Measurements from ENCODE around the gene CEP89. TPM values are rescaled to one million over a fixed set of nuclear protein-coding genes. Genes with fewer than 3 reads are reported as not detected.
A peak's percentile ranks its signal among the peaks of the same experiment; 100 is the strongest.

Gene CEP89
- total and polyA plus RNA-seq, 3 experiments from 2014 or later, result 13.8 to 19.7 (median 19.2) TPM

DNA sequence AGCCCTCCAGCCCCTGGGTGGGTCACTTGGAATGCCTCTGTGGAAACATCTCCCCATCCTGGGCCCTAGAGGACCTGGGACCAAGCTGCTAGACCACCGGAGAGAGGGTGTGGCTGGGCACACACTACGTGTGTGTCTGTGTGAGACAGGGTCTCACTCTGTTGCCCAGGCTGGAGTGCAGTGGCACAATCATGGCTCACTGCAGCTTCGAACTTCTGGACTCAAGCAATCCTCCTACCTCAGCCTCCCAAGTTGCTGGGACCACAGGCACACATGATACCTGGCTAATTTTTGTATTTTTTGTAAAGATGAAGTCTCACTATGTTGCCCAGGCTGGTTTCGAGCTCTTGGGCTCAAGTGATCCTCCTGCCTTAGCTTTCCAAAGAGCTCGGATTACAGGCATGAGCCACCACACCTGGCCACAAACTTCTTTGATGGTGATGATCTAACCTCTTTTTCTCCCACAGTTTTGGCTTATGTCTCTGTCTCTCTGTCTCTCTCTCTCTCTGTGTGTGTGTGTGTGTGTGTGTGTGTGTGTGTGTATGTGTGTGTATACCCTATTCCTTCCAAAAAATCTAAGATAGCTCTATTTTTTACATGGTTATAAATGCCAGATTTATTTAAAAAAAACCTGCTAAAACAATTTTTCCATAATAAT lies 70.1 kb downstream of the CEP89 start:
- Mint-ChIP-seq H3K4me1 (peaks cover 4 to 7% (median 6%) of the 10 kb centered on the region in 3 donors), H3K36me3 (peaks cover 30 to 48% (median 48%) of the 10 kb centered on the region in 3 donors), H3K9me3 (peaks cover 0 to 10% (median 7%) of the 10 kb centered on the region in 5 donors), H3K4me3 (no peak overlapping the region), H3K27me3 (no peaks in the 10 kb centered on the region), H3K27ac (peak overlapping the region in 3 of 8 donors; percentile 20 to 38 (median 24))
- no peak for DNase-seq
- H3K9me3 ChIP-seq (ENCODE audit: low read length), result no peaks in the 10 kb centered on the region
- no peaks in the 10 kb centered on the region for H3K27me3 ChIP-seq (ENCODE audit: insufficient read depth, low read length, poor library complexity, severe bottlenecking)
- CTCF ChIA-PET, result no interaction called here
- POLR2A ChIA-PET, result no interaction called here
- no peaks in the 10 kb centered on the region for H3K36me3 ChIP-seq (ENCODE audit: insufficient read depth, low read length)
- H3K27ac ChIP-seq (ENCODE audit: low read depth, low read length), result no peak overlapping the region
- no peaks in the 10 kb centered on the region for H3K4me1 ChIP-seq (ENCODE audit: insufficient read depth, low read length)
- no peak overlapping the region for H3K4me3 ChIP-seq (ENCODE audit: low read length)

DNA sequence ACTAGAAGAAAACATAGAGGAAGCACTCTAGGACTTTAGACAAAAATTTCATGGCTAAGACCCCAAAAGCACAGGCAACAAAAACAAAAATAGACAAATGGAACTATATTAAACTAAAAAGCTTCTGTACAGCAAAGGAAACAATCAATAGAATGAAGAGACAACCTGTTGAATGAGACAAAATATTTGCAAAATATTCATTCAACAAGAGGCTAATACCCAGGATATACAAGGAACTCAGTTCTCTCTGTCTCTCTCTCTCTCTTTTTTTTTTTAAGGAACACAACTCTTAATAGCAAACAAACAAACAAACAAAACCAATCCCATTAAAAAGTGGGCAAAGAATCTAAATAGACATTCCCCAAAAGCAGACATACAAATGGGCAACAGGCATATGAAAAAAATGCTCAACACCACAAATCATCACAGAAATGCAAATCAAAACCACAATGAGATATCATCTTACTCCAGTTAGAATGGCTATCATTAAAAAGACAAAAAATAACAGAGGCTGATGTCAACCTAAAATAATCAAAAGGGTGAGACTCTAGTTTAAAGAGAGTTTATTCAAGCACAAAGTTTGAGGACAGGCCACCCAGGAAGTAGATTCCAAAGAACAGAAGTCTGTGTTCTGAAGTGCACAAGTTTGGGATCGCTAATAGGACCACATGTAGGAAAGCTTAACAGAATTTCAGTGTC lies 75.1 kb downstream of the CEP89 start:
- POLR2A ChIA-PET, result no interaction called here
- Histone ChIP-seq H3K27me3 (ENCODE audit: insufficient read depth, low read length, poor library complexity, severe bottlenecking) (no peaks in the 10 kb centered on the region), H3K9me3 (ENCODE audit: low read length) (peaks cover 6% of the 10 kb centered on the region), H3K4me1 (ENCODE audit: insufficient read depth, low read length) (no peaks in the 10 kb centered on the region), H3K4me3 (ENCODE audit: low read length) (no peak overlapping the region), H3K36me3 (ENCODE audit: insufficient read depth, low read length) (no peaks in the 10 kb centered on the region), H3K27ac (ENCODE audit: low read depth, low read length) (no peak overlapping the region)
- Mint-ChIP-seq H3K4me3 (no peak overlapping the region), H3K9me3 (peaks cover 13 to 29% (median 16%) of the 10 kb centered on the region in 5 donors), H3K27me3 (no peaks in the 10 kb centered on the region), H3K36me3 (peaks cover 40 to 63% (median 61%) of the 10 kb centered on the region in 3 donors), H3K4me1 (peaks cover 10 to 17% (median 12%) of the 10 kb centered on the region in 3 donors), H3K27ac (no peak overlapping the region)
- CTCF ChIA-PET, result no interaction called here
- DNase-seq, result no peak

DNA sequence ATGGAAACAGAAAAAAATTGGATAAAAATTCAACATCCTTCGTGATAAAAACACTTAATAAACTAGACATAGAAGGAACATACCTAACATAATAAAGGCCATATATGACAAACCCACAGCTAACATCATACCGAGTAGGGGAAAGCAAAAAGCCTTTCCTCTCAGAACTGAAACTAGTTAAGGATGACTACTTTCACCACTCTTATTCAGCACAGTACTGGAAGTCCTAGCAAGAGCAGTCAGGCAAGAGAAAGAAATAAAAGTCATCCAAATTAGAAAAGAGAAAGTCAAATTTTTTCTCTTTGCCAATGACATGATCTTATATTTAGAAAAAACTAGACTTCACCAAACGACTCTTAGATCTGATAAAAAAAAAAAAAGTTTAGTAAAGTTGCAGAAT lies 76.4 kb downstream of the CEP89 start:
- H3K27ac ChIP-seq (ENCODE audit: low read depth, low read length), result no peak overlapping the region
- H3K36me3 ChIP-seq (ENCODE audit: insufficient read depth, low read length), result no peaks in the 10 kb centered on the region
- H3K4me3 ChIP-seq (ENCODE audit: low read length), result no peak overlapping the region
- Mint-ChIP-seq H3K27me3 (no peaks in the 10 kb centered on the region), H3K9me3 (peaks cover 15 to 34% (median 22%) of the 10 kb centered on the region in 5 donors), H3K4me1 (peaks cover 10 to 17% (median 12%) of the 10 kb centered on the region in 3 donors), H3K36me3 (peaks cover 40 to 63% (median 61%) of the 10 kb centered on the region in 3 donors), H3K4me3 (no peak overlapping the region), H3K27ac (no peak overlapping the region)
- ChIA-PET CTCF (no interaction called here), POLR2A (no interaction called here)
- peaks cover 12% of the 10 kb centered on the region for H3K9me3 ChIP-seq (ENCODE audit: low read length)
- no peaks in the 10 kb centered on the region for H3K27me3 ChIP-seq (ENCODE audit: insufficient read depth, low read length, poor library complexity, severe bottlenecking)
- no peak for DNase-seq
- H3K4me1 ChIP-seq (ENCODE audit: insufficient read depth, low read length), result no peaks in the 10 kb centered on the region

DNA sequence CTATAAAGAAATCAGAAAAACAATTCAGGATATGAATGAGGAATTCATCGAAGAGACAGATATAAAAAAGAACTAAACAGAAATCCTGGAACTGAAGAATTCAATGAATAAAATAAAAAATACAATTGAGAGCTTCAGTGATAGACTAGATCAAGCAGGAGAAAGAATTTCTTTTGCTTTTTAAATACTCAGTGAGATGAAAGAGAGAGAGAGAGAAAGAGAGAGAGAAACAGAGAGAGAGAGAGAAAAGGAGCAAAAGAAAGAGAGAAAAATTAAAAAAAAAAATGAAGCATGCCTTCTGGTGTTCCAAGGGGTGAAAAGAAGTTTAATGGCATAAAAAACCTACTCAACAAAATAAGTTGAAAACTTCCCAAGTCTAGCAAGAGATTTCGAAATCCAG lies 80.1 kb downstream of the CEP89 start:
- DNase-seq, result no peak
- peaks cover 6 to 9% (median 6%) of the 10 kb centered on the region in 3 donors for H3K4me1 Mint-ChIP-seq
- no peaks in the 10 kb centered on the region for H3K27me3 Mint-ChIP-seq
- peaks cover 15 to 38% (median 25%) of the 10 kb centered on the region in 5 donors for H3K9me3 Mint-ChIP-seq
- peak overlapping the region in 1 of 8 donors; percentile 50 for H3K27ac Mint-ChIP-seq
- H3K4me3 Mint-ChIP-seq, result no peak overlapping the region
- Histone ChIP-seq H3K36me3 (ENCODE audit: insufficient read depth, low read length) (no peaks in the 10 kb centered on the region), H3K27ac (ENCODE audit: low read depth, low read length) (no peak overlapping the region), H3K4me3 (ENCODE audit: low read length) (no peak overlapping the region), H3K4me1 (ENCODE audit: insufficient read depth, low read length) (no peaks in the 10 kb centered on the region), H3K27me3 (ENCODE audit: insufficient read depth, low read length, poor library complexity, severe bottlenecking) (no peaks in the 10 kb centered on the region), H3K9me3 (ENCODE audit: low read length) (peaks cover 12% of the 10 kb centered on the region)
- H3K36me3 Mint-ChIP-seq, result peaks cover 28 to 60% (median 53%) of the 10 kb centered on the region in 3 donors
- ChIA-PET CTCF (no interaction called here), POLR2A (no interaction called here)

DNA sequence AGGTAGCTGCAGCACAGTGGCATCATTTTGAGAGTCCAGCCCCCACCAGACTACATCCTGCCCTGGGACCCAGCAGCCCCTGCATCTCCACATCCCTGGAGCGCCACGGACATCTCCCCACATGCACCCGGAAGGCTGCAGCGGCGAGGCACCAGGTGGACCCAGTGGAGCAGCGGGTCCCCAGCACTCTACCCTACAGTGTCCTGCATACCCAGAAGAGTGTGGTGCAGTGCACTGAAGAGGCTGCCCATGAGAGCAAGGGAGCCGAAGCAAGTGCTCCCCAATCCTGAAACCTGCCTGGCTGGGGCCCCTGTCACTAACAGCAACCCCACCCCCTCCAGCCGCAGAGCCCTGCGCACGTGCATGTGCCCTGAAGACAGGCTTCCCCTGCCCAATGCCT lies 80.9 kb downstream of the CEP89 start:
- H3K9me3 Mint-ChIP-seq, result peaks cover 15 to 38% (median 25%) of the 10 kb centered on the region in 5 donors
- Histone ChIP-seq H3K36me3 (ENCODE audit: insufficient read depth, low read length) (no peaks in the 10 kb centered on the region), H3K9me3 (ENCODE audit: low read length) (peaks cover 12% of the 10 kb centered on the region), H3K27me3 (ENCODE audit: insufficient read depth, low read length, poor library complexity, severe bottlenecking) (no peaks in the 10 kb centered on the region), H3K4me3 (ENCODE audit: low read length) (no peak overlapping the region), H3K27ac (ENCODE audit: low read depth, low read length) (no peak overlapping the region), H3K4me1 (ENCODE audit: insufficient read depth, low read length) (no peaks in the 10 kb centered on the region)
- POLR2A ChIA-PET, result no interaction called here
- CTCF ChIA-PET, result no interaction called here
- H3K36me3 Mint-ChIP-seq, result peaks cover 27 to 57% (median 52%) of the 10 kb centered on the region in 3 donors
- DNase-seq, result no peak
- no peaks in the 10 kb centered on the region for H3K27me3 Mint-ChIP-seq
- peaks cover 0 to 5% (median 4%) of the 10 kb centered on the region in 3 donors for H3K4me1 Mint-ChIP-seq
- H3K4me3 Mint-ChIP-seq, result no peak overlapping the region
- peak overlapping the region in 1 of 8 donors; percentile 78 for H3K27ac Mint-ChIP-seq

DNA sequence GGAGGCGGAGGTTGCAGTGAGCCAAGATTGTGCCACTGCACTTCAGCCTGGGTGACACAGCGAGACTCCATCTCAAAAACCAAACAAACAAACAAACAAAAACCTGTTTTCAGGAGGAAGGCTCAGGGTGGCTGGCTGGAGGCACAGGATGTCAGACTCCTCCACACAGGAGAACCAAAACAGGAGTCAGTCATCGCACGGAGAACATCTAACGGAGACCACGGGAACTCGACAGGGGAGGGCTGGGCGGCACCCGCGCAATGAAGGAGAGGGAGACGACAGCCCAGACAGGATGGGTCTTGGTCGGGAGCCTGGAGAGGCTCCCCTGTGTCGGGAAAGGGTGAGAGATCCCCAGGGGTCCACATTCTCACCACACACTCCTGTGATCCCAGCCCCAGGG lies 81.4 kb downstream of the CEP89 start:
- no peaks in the 10 kb centered on the region for H3K27me3 Mint-ChIP-seq
- H3K27me3 ChIP-seq (ENCODE audit: insufficient read depth, low read length, poor library complexity, severe bottlenecking), result no peaks in the 10 kb centered on the region
- ChIA-PET POLR2A (no interaction called here), CTCF (no interaction called here)
- H3K9me3 ChIP-seq (ENCODE audit: low read length), result peaks cover 12% of the 10 kb centered on the region
- H3K4me1 Mint-ChIP-seq, result peaks cover 0 to 3% (median 3%) of the 10 kb centered on the region in 3 donors
- peaks cover 27 to 56% (median 53%) of the 10 kb centered on the region in 3 donors for H3K36me3 Mint-ChIP-seq
- H3K9me3 Mint-ChIP-seq, result peaks cover 15 to 38% (median 25%) of the 10 kb centered on the region in 5 donors
- DNase-seq, result no peak
- H3K4me3 ChIP-seq (ENCODE audit: low read length), result no peak overlapping the region
- no peak overlapping the region for H3K27ac ChIP-seq (ENCODE audit: low read depth, low read length)
- H3K36me3 ChIP-seq (ENCODE audit: insufficient read depth, low read length), result no peaks in the 10 kb centered on the region
- H3K4me3 Mint-ChIP-seq, result no peak overlapping the region
- H3K4me1 ChIP-seq (ENCODE audit: insufficient read depth, low read length), result no peaks in the 10 kb centered on the region
- H3K27ac Mint-ChIP-seq, result no peak overlapping the region

DNA sequence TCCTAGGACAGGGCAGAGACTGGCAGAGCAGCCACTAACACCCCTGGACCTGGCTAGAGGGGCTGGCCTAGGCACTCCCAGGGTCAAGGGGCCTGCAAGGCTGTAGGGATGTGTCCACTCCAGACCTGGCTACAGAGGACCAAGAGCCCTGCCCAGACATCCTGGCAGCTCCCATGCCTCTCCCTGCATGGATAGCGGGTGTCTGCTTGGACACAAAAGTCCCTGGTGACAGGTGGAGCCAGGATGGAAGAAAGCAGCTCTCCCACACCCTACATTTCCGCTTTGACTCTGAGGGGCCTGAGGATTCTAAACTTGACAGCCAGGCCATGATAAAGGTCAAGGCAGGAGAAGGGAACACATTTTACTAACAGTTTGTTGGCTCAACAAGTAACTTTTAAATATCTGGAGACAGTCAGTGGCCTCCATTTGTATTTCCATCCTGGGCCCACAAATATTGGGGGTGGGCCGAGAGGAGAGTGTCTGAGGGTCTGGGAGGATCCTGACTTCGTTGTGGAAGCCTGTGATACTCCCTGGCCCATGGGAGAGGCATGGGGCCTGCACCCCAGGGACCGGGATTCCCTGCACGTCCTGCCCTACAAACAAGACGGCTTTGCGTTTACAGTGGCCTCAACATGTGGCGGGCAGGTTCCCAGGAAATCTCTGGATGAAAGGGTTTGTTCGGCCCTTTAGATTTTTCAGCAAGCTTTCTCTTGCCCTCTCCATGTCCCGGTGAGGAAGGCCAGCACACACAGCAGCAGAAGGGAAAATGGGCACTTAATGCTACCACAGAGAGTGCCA lies 82.4 kb downstream of the CEP89 start:
- Mint-ChIP-seq H3K4me1 (no peaks in the 10 kb centered on the region), H3K4me3 (no peak overlapping the region), H3K27ac (no peak overlapping the region), H3K36me3 (peaks cover 17 to 46% (median 44%) of the 10 kb centered on the region in 3 donors), H3K27me3 (no peaks in the 10 kb centered on the region), H3K9me3 (peaks cover 14 to 32% (median 25%) of the 10 kb centered on the region in 5 donors)
- H3K4me1 ChIP-seq (ENCODE audit: insufficient read depth, low read length), result no peaks in the 10 kb centered on the region
- H3K9me3 ChIP-seq (ENCODE audit: low read length), result peaks cover 12% of the 10 kb centered on the region
- no peak overlapping the region for H3K27ac ChIP-seq (ENCODE audit: low read depth, low read length)
- no peak overlapping the region for H3K4me3 ChIP-seq (ENCODE audit: low read length)
- no peaks in the 10 kb centered on the region for H3K27me3 ChIP-seq (ENCODE audit: insufficient read depth, low read length, poor library complexity, severe bottlenecking)
- no peak for DNase-seq
- ChIA-PET POLR2A (no interaction called here), CTCF (no interaction called here)
- no peaks in the 10 kb centered on the region for H3K36me3 ChIP-seq (ENCODE audit: insufficient read depth, low read length)
